ENCODE data around the gene RNLS.

- no peak for TF ChIP-seq ZNF664 (tag by site-specific recombination; IDR thresholded peaks at IDR 0.05)
- TF ChIP-seq ZBTB11 (tag by site-specific recombination; conservative IDR thresholded peaks at IDR 0.05; ENCODE audit: low read depth): no peak
- TF ChIP-seq ZNF274 (IDR thresholded peaks at IDR 0.05; ENCODE audit: low read length): no peak
- TF ChIP-seq ZNF274 (tag by site-specific recombination; IDR thresholded peaks at IDR 0.05; ENCODE audit: borderline replicate concordance): no peak
- no peak for TF ChIP-seq ZNF214 (tag by site-specific recombination; IDR thresholded peaks at IDR 0.05; ENCODE audit: borderline replicate concordance)
- no peak for TF ChIP-seq ZBTB7A (tag by site-specific recombination; IDR thresholded peaks at IDR 0.05; ENCODE audit: low read depth)
- TF ChIP-seq ZNF626 (tag by site-specific recombination; IDR thresholded peaks at IDR 0.05): no peak
- no peak for TF ChIP-seq MEIS1 (CRISPR knock-in tag; IDR thresholded peaks at IDR 0.05; ENCODE audit: borderline replicate concordance)
- no peak for TF ChIP-seq CTCF (tag by site-specific recombination; IDR thresholded peaks at IDR 0.05)
These were observed 179.0 kb downstream of the RNLS start for GRCh38 chr10:88404133-88404532.
